GM12892 (cell line): ENCODE measurements around the gene PRTG.

Experiments used
- POLR2A ChIP-seq: IDR thresholded peaks from 2 replicates; pipeline ENCODE4 v1.6.1; 2011; ENCODE audit warnings: low read depth, low read length, control low read depth
- POLR2AphosphoS5 ChIP-seq: IDR thresholded peaks from 2 replicates; pipeline ENCODE4 v1.6.1; 2011; ENCODE audit warnings: low read depth, low read length, control low read depth
- TAF1 ChIP-seq: IDR thresholded peaks from 2 replicates; pipeline ENCODE4 v1.6.1; 2011; ENCODE audit warnings: low read depth, mild to moderate bottlenecking, control low read depth, low read length, borderline replicate concordance

DNA sequence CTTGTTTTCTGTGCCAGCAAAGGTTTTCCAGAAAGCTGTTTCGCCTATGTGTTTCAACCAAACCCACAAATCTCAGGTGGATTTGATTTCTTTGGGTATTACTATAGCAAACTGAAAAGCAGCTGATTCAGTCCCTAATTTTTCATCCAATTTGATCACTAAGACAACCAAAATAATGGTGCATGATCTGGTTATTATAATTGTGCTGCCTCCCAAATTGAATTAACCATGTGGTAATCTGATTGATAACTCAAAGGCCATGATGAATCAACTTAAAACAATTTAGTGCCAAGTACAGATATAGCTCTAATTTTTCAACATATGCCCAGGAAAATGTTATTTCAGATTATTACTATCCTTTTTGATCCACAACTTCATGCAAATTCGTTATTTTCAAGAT lies 30.6 kb downstream of the PRTG start:
- TF ChIP-seq POLR2AphosphoS5, result no peak
- no peak for TF ChIP-seq POLR2A
- TF ChIP-seq TAF1, result no peak
